ENCODE measurements around the gene ABHD12B.

The ABHD12B gene

GRCh38 chr14:50944647-50945413 lies 73.0 kb downstream of the ABHD12B start:
- no peak for TF ChIP-seq CTCF (IDR thresholded peaks at IDR 0.05)

- no peak for TF ChIP-seq CTCF (IDR thresholded peaks at IDR 0.05)
Observed at GRCh38 chr14:50946234-50946935, 74.5 kb downstream of the ABHD12B start.

- no peak for TF ChIP-seq CTCF (IDR thresholded peaks at IDR 0.05)
Observed at GRCh38 chr14:50947446-50947845, 75.6 kb downstream of the ABHD12B start.

GRCh38 chr14:50948205-50948604 lies 76.4 kb downstream of the ABHD12B start:
- TF ChIP-seq CTCF (IDR thresholded peaks at IDR 0.05) = no peak

GRCh38 chr14:50951032-50951431 lies 79.2 kb downstream of the ABHD12B start:
- no peak for TF ChIP-seq CTCF (IDR thresholded peaks at IDR 0.05)

- no peak for TF ChIP-seq CTCF (IDR thresholded peaks at IDR 0.05)
Observed at GRCh38 chr14:50953502-50953901, 81.6 kb downstream of the ABHD12B start.
